ENCODE measurements around the gene SLC16A2.
A peak's percentile ranks its signal among the peaks of the same experiment; 100 is the strongest.
"Not testable (repeated sequence)": the region's sequence is repeated elsewhere in the genome, so short reads cannot be mapped to it uniquely, and the experiment has no call there.

SLC16A2 gene

DNA sequence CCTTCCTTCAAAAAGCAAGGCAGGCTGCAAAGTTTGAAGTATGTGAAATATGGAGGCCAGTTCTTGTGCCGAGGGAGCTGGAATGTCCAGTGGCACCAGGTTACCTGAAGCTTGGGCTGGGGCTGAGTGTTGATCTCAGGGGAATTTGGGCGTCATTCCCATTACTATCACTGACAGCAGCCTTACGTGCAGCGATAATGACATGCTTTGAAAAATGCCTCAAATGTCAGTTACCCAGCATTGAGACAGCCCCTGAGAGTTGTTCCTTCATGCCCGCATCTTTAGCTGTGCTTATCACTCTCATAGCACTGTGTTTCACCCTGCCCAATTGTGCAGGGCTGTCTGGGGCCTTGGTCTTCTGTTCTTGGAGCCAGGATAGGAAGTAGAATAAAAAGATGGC, 27.4 kb downstream of the SLC16A2 start:
- no peak for DNase-seq

DNA sequence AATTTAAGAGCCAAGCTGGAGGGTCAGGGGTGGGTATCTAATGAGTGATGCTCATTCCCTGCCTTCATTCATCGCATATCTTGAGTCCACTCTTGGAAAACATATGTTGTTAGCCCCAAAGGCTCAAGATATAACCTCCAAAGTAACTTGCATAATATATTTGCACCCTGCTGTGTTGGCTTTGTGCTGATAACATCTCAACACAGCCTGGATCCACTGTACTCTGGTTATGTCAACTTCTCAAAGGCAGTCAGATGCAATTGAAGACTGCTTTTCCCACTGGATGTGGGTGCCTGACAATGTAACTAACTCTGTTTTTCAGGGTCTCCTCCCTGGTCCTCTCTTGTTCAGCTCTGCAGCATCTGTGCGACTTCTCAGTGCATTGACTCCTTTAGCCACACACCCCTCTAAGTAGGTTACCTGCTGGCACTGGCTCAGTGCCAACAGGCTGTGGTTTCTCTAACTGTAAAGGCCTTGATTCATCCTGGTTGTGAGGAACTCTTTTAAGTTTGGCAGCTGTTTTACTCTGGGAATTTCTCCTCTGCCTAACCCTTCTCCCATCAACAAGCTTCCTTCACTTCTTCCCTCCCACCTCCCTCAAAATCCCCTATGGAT, 28.1 kb downstream of the SLC16A2 start:
- peak; percentile 5 for DNase-seq

DNA sequence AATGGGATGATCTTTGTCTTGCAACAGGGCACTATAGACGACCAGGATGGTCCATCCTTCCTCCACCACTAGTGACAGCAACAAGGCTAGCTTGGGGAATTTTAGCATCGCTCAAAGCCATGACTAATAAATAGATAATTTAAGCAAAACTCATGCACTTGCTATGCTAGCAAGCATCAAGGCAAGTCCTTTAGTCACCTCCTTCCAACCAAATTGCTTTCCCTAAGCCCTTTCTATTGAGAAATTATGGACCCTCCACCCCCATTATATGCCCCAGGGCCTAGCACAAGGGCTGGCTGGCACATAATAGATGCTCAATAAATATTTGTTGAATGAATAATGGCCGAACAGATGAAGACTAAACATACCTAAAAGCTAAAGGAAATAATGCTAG, 28.6 kb downstream of the SLC16A2 start:
- DNase-seq = no peak

DNA sequence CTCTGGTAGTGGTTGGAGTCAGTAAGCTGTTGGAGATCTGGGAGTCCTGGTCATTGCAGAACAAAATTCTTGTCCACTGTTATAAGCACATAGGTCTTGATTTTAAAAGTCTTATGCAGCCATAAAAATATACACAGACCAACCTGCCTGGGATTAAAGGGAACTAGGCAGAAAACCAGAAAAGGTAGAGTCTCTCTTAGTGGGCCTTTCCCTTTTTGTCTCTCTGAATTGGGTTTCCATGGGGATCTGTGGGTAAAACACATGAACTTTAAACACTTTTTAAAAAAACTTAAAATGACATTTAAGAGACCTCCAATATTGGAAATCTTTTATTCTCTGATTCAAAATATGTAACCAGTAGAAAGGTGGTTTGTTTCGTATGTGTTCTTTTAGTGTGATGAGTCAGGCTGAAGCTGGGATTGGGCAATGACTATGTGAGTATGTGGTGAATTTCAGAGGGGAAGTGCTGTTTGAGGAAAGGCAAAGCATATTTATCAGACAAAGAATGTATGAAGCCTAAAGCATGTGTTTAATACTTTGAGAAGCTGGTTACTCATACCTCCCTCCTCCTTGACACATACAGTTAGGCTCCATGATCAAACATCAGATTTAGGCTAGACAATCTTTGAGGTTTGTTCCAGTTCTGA, 29.6 kb downstream of the SLC16A2 start:
- no peak for DNase-seq

DNA sequence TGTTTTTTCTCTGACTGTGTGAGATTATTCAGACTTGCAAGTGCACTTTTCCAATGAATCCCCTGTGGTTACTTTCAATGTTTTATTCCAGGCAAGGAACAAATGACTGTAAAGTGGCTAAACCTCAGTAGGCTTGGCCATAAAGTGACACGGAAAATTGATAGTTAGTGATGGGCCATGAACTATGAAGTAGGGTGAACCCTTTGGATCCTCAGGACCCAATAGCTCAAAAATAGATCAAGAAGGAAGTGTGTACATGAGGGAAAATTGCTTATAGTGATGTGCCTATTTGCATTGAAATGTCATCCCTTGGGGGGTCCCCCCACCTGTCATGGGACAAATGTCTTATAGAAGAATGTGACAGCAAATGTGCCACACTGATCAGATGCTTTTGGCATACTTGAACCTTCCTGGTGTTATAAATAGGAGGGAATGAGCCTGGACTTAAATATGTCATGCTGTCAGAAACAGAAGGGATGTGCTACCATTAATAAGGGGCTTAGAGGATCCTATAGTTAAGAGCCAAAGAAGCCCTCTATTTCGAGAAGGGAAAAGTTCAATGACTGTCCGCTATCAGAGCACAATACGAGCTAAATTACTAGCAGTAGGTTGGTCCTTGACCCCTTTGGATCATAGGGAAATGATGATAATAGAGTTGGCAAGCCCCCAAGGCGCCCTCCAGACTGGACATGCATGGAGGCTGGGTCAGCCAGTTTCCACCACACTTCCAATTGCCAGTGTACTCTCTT, 30.3 kb downstream of the SLC16A2 start:
- DNase-seq = no peak

DNA sequence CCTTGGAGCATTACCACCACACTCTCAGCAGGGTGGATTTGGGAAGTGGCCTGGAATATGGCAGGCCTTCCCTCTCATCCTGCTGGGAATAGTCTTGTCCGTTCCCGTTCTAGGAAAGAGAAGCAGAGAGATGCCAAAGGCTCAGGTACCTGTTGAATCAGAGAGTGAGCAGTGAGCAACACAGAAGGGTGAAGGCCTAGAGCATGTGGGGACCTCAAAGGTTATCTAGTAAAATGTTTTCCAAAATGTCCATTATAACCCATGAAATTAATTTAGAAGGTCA, 30.8 kb downstream of the SLC16A2 start:
- no peak for DNase-seq

DNA sequence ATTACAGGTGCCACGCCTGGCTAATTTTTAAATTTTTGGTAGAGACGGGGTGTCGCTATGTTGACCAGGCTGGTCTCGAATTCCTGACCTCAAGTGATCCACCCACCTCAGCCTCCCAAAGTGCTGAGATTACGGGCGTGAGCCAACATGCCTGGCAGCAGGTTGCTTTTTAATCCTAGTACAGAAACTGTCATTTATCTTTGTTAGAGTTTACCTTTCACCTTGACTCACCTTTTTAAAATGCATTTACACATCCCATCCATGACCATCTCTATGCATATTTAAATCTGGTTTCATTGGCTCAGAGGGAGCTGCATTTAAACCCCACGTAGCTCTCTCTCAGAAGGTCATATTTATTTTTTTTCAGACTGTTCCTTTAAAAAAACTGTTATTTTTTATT, 31.9 kb downstream of the SLC16A2 start:
- no peak for DNase-seq

DNA sequence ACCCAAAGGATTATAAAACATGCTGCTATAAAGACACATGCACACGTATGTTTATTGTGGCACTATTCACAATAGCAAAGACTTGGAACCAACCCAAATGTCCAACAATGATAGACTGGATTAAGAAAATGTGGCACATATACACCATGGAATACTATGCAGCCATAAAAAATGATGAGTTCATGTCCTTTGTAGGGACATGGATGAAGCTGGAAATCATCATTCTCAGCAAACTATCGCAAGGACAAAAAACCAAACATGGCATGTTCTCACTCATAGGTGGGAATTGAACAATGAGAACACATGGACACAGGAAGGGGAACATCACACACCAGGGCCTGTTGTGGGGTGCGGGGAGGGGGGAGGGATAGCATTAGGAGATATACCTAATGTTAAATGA, 32.9 kb downstream of the SLC16A2 start:
- DNase-seq = not testable (repeated sequence)

DNA sequence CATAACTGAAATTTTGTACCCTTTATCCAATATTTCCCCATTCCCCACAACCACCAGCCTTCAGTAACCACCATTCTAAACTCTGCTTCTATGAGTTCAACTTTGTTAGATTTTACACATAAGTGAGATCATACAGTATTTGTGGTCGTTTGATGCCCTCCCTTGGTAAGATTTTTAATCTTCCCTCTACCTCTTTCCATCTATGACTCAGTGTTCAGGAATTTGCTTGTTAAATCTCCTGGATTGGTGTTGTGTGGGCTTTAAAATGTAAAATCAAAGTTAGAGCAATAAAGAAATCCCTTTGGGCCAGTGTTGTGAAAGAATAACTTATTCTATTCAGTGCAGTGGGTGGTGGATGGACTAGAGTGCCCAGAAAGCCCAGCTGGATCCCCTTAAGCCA, 37.4 kb downstream of the SLC16A2 start:
- no peak for DNase-seq

DNA sequence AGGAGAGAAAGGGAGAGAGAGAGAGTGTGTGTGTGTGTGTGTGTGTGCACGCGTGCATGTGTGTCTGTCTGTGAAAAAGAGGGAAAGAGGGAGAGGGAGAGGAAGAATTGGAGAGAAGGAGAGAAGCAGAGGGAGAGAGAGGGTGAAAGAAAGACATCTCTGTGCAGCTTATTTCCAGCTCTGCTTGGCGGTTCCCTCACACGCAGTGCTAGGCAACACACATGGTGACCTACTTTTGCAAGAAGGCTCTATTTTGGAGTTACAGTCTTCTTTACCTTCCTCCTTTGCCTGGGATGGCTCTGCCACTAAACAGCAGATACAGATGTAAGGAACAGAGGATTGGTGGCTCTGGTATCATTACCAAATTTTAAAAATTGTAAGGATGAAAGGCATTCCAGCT, 40.1 kb downstream of the SLC16A2 start:
- no peak for DNase-seq

DNA sequence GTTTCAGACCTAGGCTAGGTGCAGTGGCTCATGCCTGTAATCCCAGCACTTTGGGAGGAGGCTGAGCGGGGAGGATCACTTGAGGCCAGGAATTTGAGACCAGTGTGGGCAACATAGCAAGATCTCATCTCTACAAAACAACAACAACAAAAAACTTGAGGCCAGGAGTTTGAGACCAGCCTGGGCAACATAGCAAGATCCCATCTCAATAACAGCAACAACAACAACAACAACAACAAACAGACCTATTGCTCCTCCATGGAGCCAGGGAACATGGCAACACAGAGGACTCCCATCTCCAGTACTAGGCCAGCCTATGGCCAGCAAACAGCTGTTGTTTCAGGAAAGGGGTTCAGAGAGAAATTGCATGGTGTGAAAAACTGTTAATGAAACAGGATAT, 43.4 kb downstream of the SLC16A2 start:
- DNase-seq = no peak

DNA sequence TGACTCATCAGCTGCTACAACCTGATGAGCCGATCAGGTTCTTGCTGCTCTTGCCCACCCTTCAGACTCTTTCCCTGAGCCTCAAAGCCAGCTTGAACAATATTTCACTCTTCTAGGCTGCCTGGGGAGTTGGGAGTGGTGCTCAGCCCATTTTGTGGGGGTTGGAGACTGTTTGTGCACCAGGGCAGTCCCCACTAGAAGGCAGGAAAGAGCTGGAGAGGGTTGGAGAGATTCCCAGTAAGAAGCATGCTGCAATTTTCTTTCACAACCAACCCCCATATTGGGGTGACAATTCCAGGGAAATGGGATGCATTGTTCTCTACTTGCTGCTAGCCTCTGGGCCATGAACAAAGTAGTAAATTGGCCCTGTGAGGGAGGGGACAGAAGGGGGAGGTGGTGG, 44.1 kb downstream of the SLC16A2 start:
- DNase-seq = no peak

DNA sequence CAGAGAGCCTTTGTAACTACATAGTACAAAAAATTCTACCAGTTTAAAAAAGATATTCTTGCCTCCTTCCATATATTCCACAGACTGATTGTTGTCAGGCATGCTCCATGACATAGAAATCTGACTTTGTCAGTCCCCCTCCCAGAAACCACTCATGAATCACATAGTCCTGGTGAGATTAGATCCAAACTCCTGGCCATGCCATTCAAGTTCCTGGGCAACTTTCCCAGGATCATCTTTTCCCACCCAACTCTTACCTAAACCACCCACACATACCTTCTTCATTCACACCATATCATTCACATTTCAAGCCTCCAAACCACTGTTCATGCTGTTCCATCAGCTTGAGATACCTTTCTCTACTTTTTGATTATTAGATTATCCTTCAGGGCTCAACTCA, 46.4 kb downstream of the SLC16A2 start:
- DNase-seq = no peak

DNA sequence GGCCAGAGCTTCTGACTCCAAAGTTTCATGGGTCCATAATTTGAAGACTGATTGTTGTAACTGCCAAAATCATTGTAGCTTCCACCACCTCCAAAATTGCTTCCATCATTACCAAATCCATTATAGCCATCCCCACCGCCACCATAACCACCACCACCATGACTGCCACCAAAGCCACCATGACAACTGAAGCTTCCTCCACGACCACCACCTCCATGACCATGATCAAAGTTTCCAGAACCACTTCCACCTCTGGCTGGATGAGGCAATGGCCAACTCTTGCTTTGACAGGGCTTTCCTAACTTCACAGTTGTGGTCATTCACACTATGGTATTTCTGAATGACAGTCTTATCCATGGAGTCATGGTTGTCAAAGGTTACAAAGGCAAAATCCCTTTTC, 51.8 kb downstream of the SLC16A2 start:
- not testable (repeated sequence) for DNase-seq

DNA sequence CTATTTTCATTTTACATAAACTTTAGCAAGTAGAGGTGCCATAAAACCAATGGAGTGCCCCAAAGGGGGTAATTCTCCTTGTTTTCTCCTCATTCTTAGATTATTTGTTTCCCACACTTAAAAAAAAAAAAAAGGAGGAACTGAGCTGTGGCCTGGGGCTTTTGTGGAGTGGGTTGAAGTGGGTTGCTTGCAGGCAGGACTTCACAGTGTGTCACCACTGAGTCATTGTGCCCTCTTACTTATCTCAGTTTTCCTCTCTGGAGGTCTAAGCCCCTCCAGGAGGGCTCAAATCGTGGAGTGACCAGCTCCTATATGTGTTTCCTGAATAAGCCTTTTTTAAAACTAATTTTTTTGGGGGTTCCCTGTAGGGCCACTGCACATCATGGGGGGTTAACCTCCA, 69.0 kb downstream of the SLC16A2 start:
- no peak for DNase-seq

DNA sequence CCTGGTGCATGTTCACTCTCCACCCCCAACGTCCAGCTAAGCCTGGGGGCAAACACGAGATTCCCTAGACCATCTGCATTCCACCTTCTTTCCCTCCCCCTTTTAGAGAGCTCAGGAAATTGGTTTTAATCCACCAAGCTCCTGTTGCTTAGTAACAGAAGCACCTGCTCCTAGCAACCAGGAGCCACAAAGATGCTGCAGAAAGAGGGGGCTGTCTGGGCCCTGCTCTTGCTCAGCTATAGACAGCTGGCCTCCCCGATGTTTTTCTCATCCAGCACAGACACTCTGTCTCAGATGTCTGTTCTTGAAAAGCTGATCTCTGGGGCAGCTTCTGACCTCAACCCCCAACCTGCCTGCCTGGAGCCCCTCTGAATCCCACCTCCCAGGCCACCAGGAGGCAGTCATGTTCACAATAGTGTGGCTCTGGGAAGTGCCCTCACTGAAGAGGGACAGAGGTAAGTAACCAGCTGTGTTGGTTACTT, 71.5 kb downstream of the SLC16A2 start:
- no peak for DNase-seq

DNA sequence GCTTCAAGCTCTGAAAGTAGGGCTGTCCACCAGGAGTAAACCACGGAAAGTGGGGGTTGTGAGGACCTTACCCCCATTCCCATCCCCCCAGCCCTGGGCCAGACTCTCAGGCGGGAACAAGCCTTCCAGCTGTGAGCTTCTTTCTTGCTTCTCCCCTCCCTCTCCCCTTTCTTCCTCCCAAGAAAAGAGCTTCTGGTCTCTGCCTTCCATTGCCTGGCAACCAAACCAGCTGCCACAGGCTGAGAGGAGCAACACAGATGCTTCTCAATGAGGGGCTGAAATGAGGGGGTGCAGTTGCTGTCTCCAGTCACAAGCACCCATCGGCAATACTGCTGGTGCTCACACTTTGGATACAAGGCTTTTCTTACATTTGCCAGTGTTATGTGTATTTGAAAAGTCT, 72.5 kb downstream of the SLC16A2 start:
- no peak for DNase-seq

DNA sequence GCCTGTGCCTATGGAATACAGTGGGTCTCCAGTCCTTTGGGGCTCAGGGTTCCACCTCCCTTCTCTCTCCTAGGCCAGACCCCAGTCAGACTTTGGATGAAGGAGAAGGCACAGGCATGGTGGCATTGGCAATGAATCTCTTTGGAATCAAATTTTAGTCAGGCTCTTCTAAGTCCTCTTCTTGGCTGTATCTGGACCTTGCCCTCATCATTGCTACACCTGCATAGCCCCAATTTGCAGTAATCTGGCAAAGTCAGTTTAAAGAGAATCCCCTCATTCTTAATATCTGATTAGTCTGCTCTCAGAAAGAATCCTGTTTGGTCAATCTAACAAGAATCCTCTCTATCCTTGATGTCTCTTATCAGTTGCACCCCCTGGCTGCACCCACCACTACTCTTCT, 77.6 kb downstream of the SLC16A2 start:
- no peak for DNase-seq

DNA sequence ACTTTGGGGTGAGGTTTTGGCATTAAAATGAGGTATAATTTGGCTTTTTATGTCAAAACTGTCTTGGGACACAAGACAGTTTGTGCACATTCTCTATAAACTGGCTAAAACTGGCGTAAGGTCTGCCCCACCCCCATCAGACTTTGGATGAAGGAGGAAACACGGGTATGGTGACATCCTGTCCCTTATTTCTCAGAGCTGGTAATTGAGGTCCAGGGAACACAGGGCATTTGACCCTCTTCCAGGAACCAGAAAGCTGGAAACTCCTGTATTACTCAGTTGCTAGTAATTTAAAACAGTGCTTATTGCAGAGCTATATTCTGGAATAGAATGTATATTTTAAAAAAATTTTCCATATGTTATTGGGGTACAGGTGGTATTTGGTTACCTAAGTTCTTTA, 78.8 kb downstream of the SLC16A2 start:
- no peak for DNase-seq

DNA sequence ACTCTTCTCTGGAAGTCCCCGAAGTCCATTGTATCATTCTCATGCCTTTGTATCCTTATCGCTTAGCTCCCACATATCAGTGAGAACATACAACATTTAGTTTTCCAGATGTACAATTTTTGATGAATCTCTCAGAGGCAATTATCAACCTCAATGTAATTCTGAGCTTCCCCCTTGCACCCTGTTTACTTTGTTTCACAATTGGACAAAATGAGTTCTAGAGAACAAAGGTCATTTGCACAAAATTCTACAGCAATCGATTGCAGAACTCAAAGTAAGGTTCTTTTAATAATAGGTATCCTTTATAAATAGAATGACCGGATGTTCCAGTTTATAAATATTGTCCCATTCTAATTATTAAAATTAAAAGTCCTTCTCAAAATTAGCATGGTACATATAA, 79.3 kb downstream of the SLC16A2 start:
- DNase-seq = no peak

DNA sequence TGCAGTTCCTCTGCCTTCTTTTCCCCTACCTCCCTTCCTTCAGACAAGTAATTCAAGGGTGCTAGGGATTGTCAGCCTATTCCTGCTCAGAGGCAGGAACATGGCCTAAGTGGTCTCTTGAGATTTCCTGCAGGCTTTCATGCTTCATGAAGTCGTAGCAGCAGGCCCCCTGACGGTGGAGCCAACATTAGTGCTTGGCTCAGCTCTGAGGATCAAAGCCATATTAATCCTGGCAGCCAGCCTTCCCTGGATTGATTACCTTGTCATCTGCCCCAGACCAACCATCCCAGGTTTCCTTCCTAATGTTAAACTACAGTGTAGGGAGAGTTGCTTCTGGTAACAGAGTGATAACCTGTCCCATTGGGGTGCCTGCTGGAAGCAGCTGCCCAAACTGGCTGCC, 84.1 kb downstream of the SLC16A2 start:
- no peak for DNase-seq

DNA sequence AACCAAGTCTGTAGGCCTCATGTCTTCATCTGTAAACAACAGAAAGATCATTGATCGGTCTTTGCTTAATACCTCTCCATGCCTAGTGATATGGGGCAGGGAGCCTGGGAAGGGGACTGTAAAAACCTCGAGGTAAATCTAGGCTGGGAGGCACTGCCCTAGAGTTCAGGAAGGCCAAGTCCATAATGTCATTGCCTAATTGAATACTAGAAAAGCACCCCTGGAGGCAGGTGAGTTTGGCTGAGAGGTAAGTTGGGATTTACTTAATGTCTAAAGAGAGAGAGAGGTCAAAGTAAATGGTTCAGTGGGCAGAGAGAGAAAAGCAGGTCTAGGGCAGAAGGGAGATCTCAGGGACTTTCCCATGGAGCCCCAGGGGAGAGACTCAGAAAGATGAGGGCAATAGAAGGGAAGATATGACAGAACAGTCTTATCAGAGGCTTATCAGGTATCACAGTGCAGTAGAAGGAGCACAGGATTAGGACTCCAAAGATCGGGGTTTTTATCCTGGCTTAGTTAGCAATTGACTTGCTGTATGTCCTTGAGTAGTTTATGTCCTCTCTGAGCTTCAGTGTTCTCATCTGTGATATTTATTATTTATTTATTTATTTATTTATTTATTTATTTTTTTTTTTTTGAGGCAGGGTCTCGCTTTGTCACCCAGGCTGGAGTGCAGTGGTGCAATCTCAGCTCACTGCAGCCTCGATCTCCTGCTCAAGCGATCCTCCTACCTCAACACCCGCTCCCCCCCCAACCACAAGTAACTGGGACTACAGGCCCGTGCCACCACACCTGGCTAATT, 85.2 kb downstream of the SLC16A2 start:
- DNase-seq = no peak

DNA sequence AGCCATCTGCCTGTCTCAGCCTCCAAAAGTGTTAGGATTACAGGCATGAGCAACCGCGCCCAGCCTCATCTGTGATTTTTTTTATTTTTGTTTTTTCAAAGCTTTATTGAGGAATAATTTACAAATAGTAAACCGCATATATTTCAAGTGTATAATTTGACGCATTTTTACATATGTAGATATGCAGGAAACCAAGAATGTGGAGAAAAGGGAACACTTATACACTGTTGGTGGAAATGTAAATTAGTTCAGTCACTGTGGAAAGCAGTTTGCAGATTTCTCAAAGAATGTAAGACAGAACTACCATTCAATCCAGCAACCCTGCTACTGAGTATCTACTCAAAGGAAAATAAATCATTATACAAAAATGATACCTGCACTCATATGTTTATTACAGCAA, 85.9 kb downstream of the SLC16A2 start:
- no peak for DNase-seq

DNA sequence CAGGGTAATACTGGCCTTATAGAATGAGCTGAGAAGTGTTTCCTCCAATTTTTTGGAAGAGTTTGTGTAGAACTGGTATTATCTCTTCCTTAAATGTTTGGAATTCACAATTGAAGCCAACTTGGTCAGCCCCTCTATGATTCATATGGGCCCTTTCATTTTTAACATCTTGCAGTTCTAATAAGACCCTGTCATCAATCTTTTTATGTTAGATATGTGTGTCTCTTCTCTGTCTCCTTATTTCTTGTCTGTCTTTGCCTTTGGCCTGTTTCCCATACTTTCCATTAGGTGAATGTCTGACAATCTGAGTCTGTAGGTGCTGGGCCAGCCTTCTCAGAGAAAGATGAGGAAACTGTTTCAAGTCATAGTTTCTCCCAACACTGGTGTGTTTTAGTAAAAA, 88.7 kb downstream of the SLC16A2 start:
- no peak for DNase-seq
